HL-60/S4 (cell line): ENCODE measurements around the gene RP2.

ENCODE experiments used
- in situ Hi-C: fragments of 300-500 bp; cut with MboI; formaldehyde crosslinking; loops from 2 replicates; pipeline ENCODE4 v1.14.3; 2022; ENCODE audit warnings: low sequenced_read_pairs

RP2 gene

DNA sequence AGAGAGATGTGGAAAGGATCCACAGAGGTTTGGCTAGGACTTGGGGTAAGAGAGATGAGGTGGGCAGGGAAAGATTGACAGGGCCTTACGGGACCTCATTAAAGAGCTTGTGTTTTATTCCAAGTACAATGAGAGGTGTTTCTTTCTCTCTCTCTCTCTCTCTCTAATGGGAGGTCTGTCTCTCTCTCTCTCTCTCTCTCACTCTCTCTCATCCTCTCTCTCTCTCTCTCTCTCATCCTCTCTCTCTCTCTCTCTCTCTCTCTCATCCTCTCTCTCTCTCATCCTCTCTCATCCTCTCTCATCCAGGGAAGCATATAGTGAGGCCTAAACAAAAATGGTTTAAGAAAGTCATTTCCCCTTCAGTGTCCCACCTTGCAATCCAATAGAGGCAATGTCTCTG, 80.8 kb downstream of the RP2 start:
- in situ Hi-C loops, result no loop called here

- in situ Hi-C loops, result no loop called here
Measured at GRCh38 chrX:46918434-46918833, 81.6 kb downstream of the RP2 start.

DNA sequence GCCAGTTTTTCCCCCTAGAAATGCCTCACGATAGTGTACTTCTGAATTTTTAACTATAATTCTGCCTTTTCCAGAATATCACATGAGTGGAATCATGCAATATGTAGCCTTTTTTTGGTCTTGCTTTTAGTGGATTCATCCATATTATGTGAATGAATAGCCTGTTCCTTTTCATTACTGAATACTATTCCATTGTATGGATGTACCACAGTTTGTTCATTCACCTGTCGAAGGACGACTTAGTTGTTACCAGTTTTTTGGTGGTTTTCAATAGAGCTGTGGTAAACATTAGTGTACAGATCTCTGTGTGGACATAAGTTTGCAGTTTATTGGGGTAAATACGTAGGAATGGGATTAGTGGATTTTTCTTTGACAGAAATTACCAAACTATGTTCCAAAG, 83.4 kb downstream of the RP2 start:
- in situ Hi-C loops, result no loop called here

GRCh38 chrX:46922611-46923010, 85.8 kb downstream of the RP2 start:
- in situ Hi-C loops, result no loop called here

GRCh38 chrX:46927718-46928117, 90.9 kb downstream of the RP2 start:
- in situ Hi-C loops, result no loop called here

DNA sequence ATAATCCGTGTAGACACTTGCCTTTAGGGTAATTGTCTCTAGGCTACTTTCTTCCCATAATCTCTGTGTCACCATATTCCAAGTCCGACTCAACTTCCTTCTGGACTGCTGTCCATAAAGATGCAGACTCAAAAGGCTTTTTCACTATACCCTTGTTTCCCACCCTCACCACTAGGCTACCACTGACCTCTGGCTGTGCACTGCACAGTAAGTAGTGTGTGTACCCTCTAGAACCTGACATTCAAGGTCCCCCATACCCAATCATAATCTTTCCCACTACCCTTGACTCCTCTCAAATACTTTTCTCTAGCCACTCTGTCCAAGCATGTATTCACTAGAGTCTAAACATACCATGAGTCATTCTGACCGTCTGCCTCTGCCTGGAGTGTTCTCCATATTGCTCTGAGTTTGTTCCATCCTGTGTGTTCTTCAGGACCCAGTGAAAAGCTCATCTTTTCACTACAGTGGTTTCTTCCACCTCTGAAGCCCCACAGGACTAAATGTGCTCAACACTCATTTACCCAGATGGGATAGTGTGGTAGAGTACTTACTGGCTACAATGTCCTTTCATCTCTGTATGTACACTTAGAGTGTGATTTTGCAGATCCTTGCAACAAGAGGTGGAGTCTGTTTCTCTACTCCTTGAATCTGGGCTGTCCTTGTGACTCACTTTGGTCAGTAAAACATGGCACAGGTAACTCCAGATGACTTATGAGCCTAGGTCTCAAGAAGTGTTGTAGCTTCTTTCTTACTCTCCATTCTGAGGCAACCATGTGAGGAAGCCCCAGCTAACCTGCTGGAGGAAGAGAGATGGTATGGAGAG, 92.8 kb downstream of the RP2 start:
- in situ Hi-C loops, result no loop called here
